NCI-H2196 (cell line): ENCODE measurements around the gene COX15.
"Not testable (repeated sequence)": the region's sequence is repeated elsewhere in the genome, so short reads cannot be mapped to it uniquely, and the experiment has no call there.

Experiments used
- DNase-seq: peaks from one replicate; lab custom pipeline; 2025; ENCODE audit not compliant: unreplicated experiment; lab: John Stamatoyannopoulos, UW

COX15 gene

DNA sequence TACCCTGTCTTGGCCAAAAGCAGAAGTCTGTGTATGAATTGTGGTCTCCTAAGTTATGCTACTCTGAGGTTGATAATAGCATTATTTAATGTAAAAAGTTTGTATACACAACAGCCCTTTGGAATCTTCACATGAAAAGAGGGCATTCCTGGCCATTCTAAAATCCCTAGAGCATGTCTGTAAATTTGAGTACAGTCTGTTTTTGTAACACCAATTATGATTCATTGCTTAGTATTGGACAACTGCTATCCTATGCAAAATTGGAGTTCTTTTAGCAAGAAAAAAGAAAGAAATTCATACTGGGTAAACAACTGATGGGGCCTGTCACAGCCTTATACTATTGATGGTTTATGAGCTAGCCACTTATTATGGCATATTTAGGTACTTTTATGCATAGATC, 10.3 kb upstream of the COX15 start:
- DNase-seq, result no peak

DNA sequence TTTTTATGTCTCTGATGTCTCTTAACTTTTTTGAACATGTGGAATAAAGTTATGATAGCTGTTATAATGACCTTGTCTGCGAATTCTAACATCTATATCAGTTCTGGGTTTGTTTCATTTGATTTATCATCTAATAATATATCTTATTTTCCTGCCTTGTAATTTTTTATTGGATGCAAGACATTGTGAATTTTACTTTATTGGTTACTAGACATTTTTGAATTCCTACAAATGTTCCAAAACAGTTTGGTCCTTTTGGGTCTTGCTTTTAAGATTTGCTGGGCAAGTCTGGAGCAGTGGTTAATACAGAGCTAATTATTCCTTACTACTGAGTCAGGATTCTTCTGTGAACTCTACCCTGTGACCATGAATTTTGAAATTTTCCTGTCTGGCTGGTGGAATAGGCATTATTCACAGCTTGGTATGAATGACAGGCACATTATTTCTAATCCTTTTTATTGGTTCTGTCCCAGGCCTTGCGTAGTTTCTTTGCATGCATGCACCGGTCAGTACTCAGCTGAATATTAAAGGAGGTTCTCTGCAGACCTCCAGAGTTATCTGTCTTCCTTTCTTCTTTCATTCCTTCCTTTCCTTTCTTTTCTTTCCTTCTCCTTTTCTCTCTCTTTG, 9.1 kb upstream of the COX15 start:
- DNase-seq, result no peak

DNA sequence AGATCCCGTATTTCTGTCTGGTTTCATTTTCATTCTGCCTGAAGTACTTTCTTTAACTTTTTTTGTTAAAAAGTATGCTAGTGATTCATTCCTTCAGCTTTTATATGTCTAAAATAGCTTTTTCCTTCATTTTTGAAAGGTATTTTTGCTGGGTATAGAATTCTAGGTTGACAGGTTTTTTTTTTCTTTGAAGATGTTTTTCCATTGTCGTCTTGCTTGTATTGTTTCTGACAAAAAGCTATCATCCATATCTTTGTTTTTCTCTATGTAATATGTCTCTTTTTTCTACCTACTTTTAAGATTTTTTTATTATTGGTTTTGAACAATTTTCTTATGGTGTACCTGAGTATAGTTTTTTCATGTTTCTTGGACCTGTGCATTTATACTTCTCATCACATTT, 8.3 kb upstream of the COX15 start:
- no peak for DNase-seq

DNA sequence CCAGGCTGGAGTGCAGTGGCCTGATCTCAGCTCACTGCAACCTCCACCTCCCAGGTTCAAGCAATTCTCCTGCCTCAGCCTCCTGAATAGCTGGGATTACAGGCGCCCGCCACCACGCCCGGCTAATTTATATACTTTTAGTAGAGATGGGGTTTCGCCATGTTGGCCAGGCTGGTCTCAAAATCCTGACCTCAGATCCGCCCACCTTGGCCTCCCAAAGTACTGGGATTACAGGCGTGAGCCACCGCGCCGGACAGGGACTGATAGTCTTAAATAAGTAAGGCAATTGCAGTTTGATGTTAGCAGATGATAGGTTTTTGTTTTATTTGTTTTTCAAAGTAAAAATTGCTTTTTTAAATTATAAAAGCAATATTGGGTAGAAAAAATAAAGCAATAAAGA, 2.2 kb upstream of the COX15 start:
- not testable (repeated sequence) for DNase-seq

DNA sequence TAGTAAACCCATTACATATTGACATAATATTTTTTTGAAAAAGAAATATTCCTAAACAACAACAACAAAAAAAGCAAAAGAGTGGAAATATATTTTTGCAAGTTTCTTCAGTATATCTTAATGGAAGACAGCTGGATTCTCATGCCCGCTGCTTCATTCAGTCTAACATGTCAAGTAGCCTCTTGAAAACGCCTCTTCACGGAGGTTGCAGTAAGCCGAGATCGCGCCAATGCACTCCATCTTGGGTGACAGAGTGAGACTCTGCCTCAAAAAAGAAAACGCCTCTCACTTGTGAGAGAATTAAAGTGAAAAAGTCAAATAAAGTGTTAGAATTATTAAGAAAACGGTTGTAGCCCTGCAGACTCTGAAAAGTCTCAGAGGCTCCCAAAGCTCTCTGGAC, 1.4 kb upstream of the COX15 start:
- DNase-seq, result no peak

DNA sequence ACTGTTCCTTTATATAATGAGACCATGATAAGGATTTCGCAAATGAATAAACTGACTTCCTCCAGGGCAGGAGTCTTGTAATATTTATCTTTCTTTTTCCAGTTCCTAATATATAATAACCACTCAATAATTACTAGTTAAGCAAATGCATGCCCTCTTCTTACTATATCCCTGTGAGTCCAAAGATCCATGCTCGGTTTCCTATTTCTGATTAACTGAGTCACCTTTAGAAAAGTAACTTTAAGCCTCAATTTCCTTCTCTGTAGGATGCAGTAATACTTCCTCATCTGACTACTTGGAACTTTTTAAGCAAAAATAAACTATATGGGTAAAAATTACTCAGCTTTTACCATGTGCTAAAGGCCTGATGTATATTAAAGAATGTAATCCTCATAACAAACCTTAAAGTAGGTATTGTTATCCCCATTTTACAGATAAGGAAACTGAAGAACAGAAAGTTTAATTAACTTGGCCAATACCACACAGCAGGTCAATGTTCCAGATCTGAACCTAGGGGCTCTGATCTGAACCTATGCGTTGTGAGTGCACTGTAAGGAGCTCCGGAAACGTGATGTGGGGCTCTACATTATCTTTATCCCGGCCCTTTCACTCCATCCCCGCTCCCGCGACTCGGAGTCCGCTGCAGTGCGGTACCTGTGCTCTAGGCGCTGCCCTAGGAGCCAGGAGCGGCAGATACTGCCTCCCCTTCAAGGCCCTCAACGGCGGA, 458 bp downstream of the COX15 start:
- no peak for DNase-seq

GRCh38 chr10:99730026-99730425, 1.9 kb downstream of the COX15 start:
- DNase-seq, result no peak

- no peak for DNase-seq
Observed at GRCh38 chr10:99720387-99720786, 11.5 kb downstream of the COX15 start.

- no peak for DNase-seq
Observed at GRCh38 chr10:99714446-99714845, 17.5 kb downstream of the COX15 start.

DNA sequence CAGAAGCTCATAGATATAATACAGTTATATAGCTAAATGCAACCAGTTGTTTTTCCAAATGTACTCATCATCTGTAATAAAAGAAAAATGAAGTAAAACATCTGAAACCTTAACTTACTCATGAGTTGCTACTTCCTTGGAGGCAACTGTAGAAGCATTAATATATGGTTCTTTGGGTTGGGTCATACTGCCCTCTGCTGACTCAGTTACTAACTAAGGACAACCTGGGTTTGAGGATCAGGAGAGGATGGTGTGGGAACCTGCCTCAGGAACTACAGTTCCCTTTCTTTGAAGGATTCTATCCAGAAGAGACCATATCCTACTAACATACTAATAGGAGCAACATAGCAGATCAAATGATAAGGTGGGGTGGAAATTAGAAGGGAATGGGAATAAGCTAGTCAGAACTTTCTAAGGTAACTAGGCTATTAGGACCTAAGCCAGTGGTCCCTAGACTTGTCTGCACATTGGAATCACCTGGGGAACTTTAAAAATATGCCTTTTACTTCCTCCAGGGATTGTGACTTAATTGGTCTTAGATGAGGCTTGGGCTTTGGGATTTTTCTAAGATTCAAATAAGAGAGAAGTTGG, 20.7 kb downstream of the COX15 start:
- DNase-seq, result peak; percentile 13

DNA sequence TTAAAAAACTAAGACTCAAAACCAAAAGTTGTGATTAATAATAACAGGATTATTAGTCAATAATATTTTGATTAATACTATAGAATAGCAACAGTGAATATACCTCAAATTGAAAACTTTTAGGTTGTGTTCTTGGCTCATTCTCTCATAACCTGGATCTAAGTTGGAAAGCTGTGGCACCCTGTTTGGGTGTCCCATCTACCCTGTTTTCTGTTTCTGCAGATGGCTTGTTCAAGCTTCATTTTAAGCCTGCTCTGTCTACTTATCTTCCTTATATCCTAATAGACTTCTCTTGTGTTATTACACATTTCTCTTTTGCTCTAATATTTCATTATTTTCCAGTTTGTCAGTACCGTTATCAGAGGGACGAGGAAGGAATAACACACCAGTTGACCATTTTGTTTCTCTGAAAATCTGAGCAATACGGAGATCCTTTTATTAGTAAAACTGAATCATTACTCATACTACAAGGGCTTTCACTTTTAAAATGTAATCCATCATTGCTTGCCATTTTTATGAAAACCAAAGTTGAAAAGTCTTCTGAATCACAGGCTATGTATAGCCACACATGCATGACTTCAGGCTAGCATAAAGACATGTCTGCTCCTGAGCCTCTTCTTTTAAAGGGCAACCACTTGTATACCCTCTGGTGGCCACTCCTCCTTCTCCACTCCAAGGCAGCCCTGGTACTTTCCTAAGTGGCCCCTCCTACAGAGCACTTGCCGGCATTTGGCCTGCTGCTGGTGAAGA, 22.3 kb downstream of the COX15 start:
- no peak for DNase-seq

DNA sequence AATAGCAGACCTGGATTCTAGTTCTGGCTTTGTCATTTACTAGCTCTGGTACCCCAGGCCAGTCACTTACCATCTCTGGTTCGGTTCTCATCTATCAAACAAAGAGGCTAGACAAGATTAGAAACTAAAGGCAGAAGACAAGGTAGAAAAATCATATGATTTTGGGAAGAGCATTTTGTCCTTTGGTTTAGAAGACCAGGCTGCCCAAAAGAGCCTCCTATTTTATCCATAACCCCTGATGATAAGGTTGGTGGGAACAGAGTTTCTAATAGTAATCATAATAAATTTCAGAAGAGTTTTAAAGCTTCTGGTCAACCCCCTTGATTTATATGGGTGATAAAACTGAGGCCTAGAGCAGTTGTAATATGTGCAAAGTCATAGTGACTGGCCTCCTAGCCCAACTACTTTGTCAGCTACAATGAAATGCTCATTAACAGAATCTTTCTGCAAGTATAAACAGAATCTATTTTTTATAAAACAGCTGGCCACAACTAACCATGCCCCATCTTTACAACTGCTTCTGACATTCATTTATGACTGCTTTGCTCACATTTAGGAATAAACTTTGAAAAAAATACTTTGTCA, 23.4 kb downstream of the COX15 start:
- no peak for DNase-seq

DNA sequence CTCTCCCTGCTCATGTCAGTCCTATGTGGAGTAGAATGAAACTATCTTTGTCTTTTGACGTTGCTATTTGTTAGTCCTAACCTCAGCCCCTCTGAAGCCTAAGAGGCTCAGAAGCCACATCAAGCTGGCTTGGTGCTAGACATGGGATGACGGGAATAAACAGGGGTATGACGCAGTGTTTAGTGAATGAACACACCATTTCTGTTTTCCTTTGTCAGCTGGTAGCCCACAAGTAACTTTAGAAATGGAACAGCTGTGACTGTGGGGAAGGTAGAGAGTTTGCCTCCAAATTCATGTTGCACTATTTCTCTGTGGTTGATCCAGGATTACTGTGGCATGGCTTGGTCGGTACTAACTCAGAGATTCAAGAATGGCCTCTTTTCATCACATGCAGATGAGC, 31.3 kb downstream of the COX15 start:
- DNase-seq, result no peak

- no peak for DNase-seq
Observed at GRCh38 chr10:99698504-99699080, 33.3 kb downstream of the COX15 start.

GRCh38 chr10:99695761-99696160, 36.2 kb downstream of the COX15 start:
- DNase-seq, result no peak

DNA sequence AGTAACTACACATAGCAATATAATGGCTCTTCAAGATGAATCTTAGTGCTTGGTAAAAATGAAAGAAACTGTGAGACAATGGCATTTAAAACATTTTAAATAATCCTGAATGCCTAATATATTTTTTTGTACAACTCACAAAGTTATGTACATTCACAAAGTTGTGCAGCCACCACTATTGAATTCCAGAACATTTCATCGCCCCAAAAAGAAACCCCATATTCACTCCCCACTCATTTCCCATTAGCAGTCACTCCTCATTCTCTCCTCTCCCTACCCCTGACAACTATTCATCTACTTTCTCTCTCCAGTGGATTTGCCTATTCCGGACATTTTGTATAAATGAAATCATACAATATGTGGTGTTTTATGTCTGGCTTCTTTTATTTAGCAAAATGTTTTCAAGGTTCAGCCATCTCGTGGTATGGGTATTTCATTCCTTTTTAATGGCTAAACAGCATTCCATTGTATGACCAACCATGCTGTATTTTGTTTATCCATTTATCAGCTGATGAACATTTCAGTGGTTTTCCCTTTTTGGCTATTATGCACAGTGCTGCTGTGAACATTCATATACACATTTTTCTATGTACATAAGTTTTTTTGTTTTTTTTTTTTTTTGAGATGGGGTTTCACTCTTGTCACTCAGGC, 37.9 kb downstream of the COX15 start:
- DNase-seq, result no peak

- DNase-seq, result no peak
Observed at GRCh38 chr10:99689461-99689860, 42.5 kb downstream of the COX15 start.

DNA sequence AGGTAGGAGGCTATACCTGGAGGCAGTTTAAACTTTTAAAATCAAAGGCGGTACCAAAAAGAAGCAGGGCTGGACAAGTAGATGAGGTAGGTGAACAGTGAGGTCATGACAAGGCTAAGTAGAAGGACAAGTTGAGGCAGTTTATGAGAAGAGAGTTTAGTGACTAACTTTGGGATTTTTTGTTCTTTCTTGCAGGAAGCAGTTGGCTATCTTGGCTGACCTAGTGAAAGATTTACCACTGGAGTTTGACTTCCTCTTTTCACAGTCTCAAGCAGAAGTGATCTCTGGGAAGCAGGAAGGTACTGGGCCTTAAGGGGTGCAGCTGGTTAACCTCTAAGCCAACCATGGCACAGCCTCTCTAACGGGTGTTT, 46.3 kb downstream of the COX15 start:
- no peak for DNase-seq

- no peak for DNase-seq
Observed at GRCh38 chr10:99682752-99683151, 49.2 kb downstream of the COX15 start.
